Measurements from ENCODE around the gene PARD3. TPM values are rescaled to one million over a fixed set of nuclear protein-coding genes. Genes with fewer than 3 reads are reported as not detected.
"Not testable (repeated sequence)": the region's sequence is repeated elsewhere in the genome, so short reads cannot be mapped to it uniquely, and the experiment has no call there.

PARD3 gene
- total RNA-seq, 6 donors from 2014 or later, result 30.6 to 108 (median 50.6) TPM

GRCh38 chr10:34272316-34272715 lies 542.8 kb downstream of the PARD3 start:
- TF ChIP-seq EP300 (IDR thresholded peaks at IDR 0.05) (no peak), CTCF (IDR thresholded peaks at IDR 0.05) (no peak), POLR2AphosphoS5 (IDR thresholded peaks at IDR 0.05) (no peak)
- H3K36me3 ChIP-seq, result peaks cover 0 to 6% (median 0%) of the 10 kb centered on the region in 4 donors
- H3K4me3 ChIP-seq, result no peak overlapping the region
- no peak overlapping the region for H3K27ac ChIP-seq
- no peaks in the 10 kb centered on the region for H3K4me1 ChIP-seq
- ATAC-seq (ENCODE audit: low FRiP score in 2 of 2) (no peak), DNase-seq (no peak)
- H3K27me3 ChIP-seq, result no peaks in the 10 kb centered on the region
- WGBS, 2 donors, result 87 to 88% methylated on average over 3 of the region's 3 CpGs
- no peaks in the 10 kb centered on the region for H3K9me3 ChIP-seq

- H3K27ac ChIP-seq; H3K9me3 ChIP-seq; ATAC-seq (ENCODE audit: low FRiP score in 2 of 2); DNase-seq; H3K27me3 ChIP-seq; H3K36me3 ChIP-seq; H3K4me3 ChIP-seq; H3K4me1 ChIP-seq: not testable (repeated sequence)
- WGBS, 2 donors, result 96 to 100% methylated on average over 1 to 2 of the region's 2 CpGs
Measured at GRCh38 chr10:34268410-34268809, 546.7 kb downstream of the PARD3 start.

GRCh38 chr10:34262985-34263384 lies 552.1 kb downstream of the PARD3 start:
- 89 to 90% methylated on average over 1 of the region's 1 CpG for WGBS, 2 donors
- H3K4me3 ChIP-seq, result no peak overlapping the region
- H3K36me3 ChIP-seq, result no peaks in the 10 kb centered on the region
- H3K4me1 ChIP-seq, result no peaks in the 10 kb centered on the region
- DNase-seq (no peak), ATAC-seq (ENCODE audit: low FRiP score in 2 of 2) (no peak)
- no peak overlapping the region for H3K27ac ChIP-seq
- H3K27me3 ChIP-seq, result peaks cover 0 to 2% (median 0%) of the 10 kb centered on the region in 4 donors
- H3K9me3 ChIP-seq, result no peaks in the 10 kb centered on the region
- TF ChIP-seq POLR2AphosphoS5 (IDR thresholded peaks at IDR 0.05) (no peak), EP300 (IDR thresholded peaks at IDR 0.05) (no peak), CTCF (IDR thresholded peaks at IDR 0.05) (no peak), POLR2A (IDR thresholded peaks at IDR 0.05) (no peak)

GRCh38 chr10:34260904-34261303 lies 554.2 kb downstream of the PARD3 start:
- H3K27me3 ChIP-seq, result peaks cover 0 to 3% (median 0%) of the 10 kb centered on the region in 4 donors
- H3K4me3 ChIP-seq, result no peak overlapping the region
- DNase-seq (no peak), ATAC-seq (ENCODE audit: low FRiP score in 2 of 2) (no peak)
- TF ChIP-seq CTCF (IDR thresholded peaks at IDR 0.05) (no peak), EP300 (IDR thresholded peaks at IDR 0.05) (no peak), POLR2A (IDR thresholded peaks at IDR 0.05) (no peak), POLR2AphosphoS5 (IDR thresholded peaks at IDR 0.05) (no peak)
- H3K9me3 ChIP-seq, result no peaks in the 10 kb centered on the region
- H3K27ac ChIP-seq, result no peak overlapping the region
- WGBS, 2 donors, result 90 to 92% methylated on average over 5 of the region's 5 CpGs
- no peaks in the 10 kb centered on the region for H3K36me3 ChIP-seq
- no peaks in the 10 kb centered on the region for H3K4me1 ChIP-seq

- WGBS, 2 donors, result 85 to 91% methylated on average over 4 of the region's 4 CpGs
- Histone ChIP-seq H3K27ac (no peak overlapping the region), H3K27me3 (peaks cover 0 to 3% (median 0%) of the 10 kb centered on the region in 4 donors), H3K4me3 (no peak overlapping the region), H3K4me1 (peaks cover 0 to 3% (median 0%) of the 10 kb centered on the region in 4 donors), H3K36me3 (no peaks in the 10 kb centered on the region), H3K9me3 (no peaks in the 10 kb centered on the region)
- DNase-seq (peak in 1 of 2 donors; percentile 8), ATAC-seq (ENCODE audit: low FRiP score in 2 of 2) (no peak)
- no peak for TF ChIP-seq POLR2A (IDR thresholded peaks at IDR 0.05)
Measured at GRCh38 chr10:34256216-34256615, 558.9 kb downstream of the PARD3 start.

- no peaks in the 10 kb centered on the region for H3K36me3 ChIP-seq
- H3K4me1 ChIP-seq, result peaks cover 0 to 3% (median 0%) of the 10 kb centered on the region in 4 donors
- H3K27me3 ChIP-seq, result peaks cover 0 to 3% (median 0%) of the 10 kb centered on the region in 4 donors
- DNase-seq (no peak), ATAC-seq (ENCODE audit: low FRiP score in 2 of 2) (no peak)
- 45 to 62% methylated on average over 3 of the region's 3 CpGs for WGBS, 2 donors
- H3K4me3 ChIP-seq, result no peak overlapping the region
- H3K27ac ChIP-seq, result no peak overlapping the region
- no peaks in the 10 kb centered on the region for H3K9me3 ChIP-seq
- no peak for TF ChIP-seq CTCF (IDR thresholded peaks at IDR 0.05)
- TF ChIP-seq POLR2AphosphoS5 (IDR thresholded peaks at IDR 0.05), result no peak
- TF ChIP-seq POLR2A (IDR thresholded peaks at IDR 0.05), result no peak
- no peak for TF ChIP-seq EP300 (IDR thresholded peaks at IDR 0.05)
Measured at GRCh38 chr10:34255035-34255434, 560.1 kb downstream of the PARD3 start.
